Ovary (tissue), 3 donors: Measurements from ENCODE around the gene PAIP2B.

Experiments used
- POLR2A ChIP-seq: fragments of 450-650 bp; IDR thresholded peaks from one replicate; pipeline ENCODE4 v1.6.1; 2017; ENCODE audit warnings: antibody characterized with exemption, mild to moderate bottlenecking, moderate library complexity
- TF ChIP-seq, protein P1 (sequence below), 3 donors: fragments of 450-650 bp in 2 of 3; fragments of 200-600 bp in 1 of 3; IDR thresholded peaks; one replicate each; pipeline versions ENCODE4 v1.5.1 to v1.8.0; 2016 to 2022; ENCODE audit warnings: antibody characterized with exemption in 3 of 3, mild to moderate bottlenecking in 1 of 3
- donor health status: DM: no; HTN: no; CAD: no.

DNA sequence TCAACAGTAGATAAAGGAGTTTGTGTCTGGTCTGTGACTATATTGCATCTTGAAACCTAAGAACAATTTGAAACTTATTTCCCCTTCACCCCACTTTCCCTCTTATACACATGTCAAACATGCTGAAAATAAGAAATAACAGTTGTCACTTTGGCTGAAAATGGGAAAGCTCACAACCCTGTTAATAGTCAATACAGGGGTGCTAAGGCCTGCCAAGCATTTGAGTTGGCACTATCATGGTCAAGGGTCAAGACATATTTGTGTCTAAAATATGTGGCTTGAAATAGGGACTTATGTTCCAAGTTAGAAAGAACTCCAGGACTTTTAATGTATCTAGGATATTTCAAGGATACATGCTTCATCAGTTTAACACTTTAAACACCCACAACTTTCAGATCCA is 20.6 kb downstream of the PAIP2B start:
- no peak for TF ChIP-seq POLR2A
- TF ChIP-seq, protein P1, sequence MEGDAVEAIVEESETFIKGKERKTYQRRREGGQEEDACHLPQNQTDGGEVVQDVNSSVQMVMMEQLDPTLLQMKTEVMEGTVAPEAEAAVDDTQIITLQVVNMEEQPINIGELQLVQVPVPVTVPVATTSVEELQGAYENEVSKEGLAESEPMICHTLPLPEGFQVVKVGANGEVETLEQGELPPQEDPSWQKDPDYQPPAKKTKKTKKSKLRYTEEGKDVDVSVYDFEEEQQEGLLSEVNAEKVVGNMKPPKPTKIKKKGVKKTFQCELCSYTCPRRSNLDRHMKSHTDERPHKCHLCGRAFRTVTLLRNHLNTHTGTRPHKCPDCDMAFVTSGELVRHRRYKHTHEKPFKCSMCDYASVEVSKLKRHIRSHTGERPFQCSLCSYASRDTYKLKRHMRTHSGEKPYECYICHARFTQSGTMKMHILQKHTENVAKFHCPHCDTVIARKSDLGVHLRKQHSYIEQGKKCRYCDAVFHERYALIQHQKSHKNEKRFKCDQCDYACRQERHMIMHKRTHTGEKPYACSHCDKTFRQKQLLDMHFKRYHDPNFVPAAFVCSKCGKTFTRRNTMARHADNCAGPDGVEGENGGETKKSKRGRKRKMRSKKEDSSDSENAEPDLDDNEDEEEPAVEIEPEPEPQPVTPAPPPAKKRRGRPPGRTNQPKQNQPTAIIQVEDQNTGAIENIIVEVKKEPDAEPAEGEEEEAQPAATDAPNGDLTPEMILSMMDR (IDR thresholded peaks at IDR 0.05), result no peak
